HG03439 (cell line): ENCODE data around the gene RGCC.
A peak's percentile ranks its signal among the peaks of the same experiment; 100 is the strongest.
"Not testable (repeated sequence)": the region's sequence is repeated elsewhere in the genome, so short reads cannot be mapped to it uniquely, and the experiment has no call there.

Source experiments
- ATAC-seq: cut with Tn5 transposase; IDR thresholded peaks from one replicate; pipeline ENCODE4 v1.9.1; 2021; ENCODE audit warnings: mild to moderate bottlenecking, moderate library complexity; ENCODE audit not compliant: unreplicated experiment

RGCC gene

GRCh38 chr13:41456768-41457588 is at the start of gene RGCC:
RGCC (plus strand) TSS chr13:41457550; CDS start chr13:41457708, 158 bp downstream.
- ATAC-seq = peak; percentile 59

- no peak for ATAC-seq
Observed at GRCh38 chr13:41408121-41408520, 49.2 kb upstream of the RGCC start.

GRCh38 chr13:41408746-41409145 is 48.6 kb upstream of the RGCC start:
- ATAC-seq = no peak

GRCh38 chr13:41409611-41410010 is 47.7 kb upstream of the RGCC start:
- ATAC-seq = no peak

GRCh38 chr13:41411060-41411459 is 46.3 kb upstream of the RGCC start:
- ATAC-seq = no peak

GRCh38 chr13:41411522-41411921 is 45.8 kb upstream of the RGCC start:
- ATAC-seq = no peak

GRCh38 chr13:41413872-41414271 is 43.5 kb upstream of the RGCC start:
- no peak for ATAC-seq

GRCh38 chr13:41416276-41416675 is 41.1 kb upstream of the RGCC start:
- no peak for ATAC-seq

GRCh38 chr13:41418027-41418426 is 39.3 kb upstream of the RGCC start:
- ATAC-seq = no peak

- no peak for ATAC-seq
Observed at GRCh38 chr13:41418731-41419130, 38.6 kb upstream of the RGCC start.

GRCh38 chr13:41419206-41419605 is 38.1 kb upstream of the RGCC start:
- ATAC-seq = no peak

GRCh38 chr13:41420146-41420545 is 37.2 kb upstream of the RGCC start:
- ATAC-seq = no peak

- not testable (repeated sequence) for ATAC-seq
Observed at GRCh38 chr13:41421330-41421729, 36.0 kb upstream of the RGCC start.

- ATAC-seq = not testable (repeated sequence)
Observed at GRCh38 chr13:41421983-41422382, 35.4 kb upstream of the RGCC start.

- not testable (repeated sequence) for ATAC-seq
Observed at GRCh38 chr13:41423259-41423658, 34.1 kb upstream of the RGCC start.

GRCh38 chr13:41424675-41425074 is 32.7 kb upstream of the RGCC start:
- ATAC-seq = not testable (repeated sequence)

- ATAC-seq = no peak
Observed at GRCh38 chr13:41426047-41426446, 31.3 kb upstream of the RGCC start.

- ATAC-seq = no peak
Observed at GRCh38 chr13:41427666-41428065, 29.7 kb upstream of the RGCC start.

GRCh38 chr13:41428155-41428554 is 29.2 kb upstream of the RGCC start:
- no peak for ATAC-seq

- not testable (repeated sequence) for ATAC-seq
Observed at GRCh38 chr13:41434030-41434429, 23.3 kb upstream of the RGCC start.

- ATAC-seq = no peak
Observed at GRCh38 chr13:41434831-41435520, 22.4 kb upstream of the RGCC start.

- no peak for ATAC-seq
Observed at GRCh38 chr13:41443969-41444368, 13.4 kb upstream of the RGCC start.
